ENCODE measurements around the gene TYROBP.
A peak's percentile ranks its signal among the peaks of the same experiment; 100 is the strongest.

Gene TYROBP

GRCh38 chr19:35887197-35887596, 20.9 kb downstream of the TYROBP start:
- TF ChIP-seq, protein P1, sequence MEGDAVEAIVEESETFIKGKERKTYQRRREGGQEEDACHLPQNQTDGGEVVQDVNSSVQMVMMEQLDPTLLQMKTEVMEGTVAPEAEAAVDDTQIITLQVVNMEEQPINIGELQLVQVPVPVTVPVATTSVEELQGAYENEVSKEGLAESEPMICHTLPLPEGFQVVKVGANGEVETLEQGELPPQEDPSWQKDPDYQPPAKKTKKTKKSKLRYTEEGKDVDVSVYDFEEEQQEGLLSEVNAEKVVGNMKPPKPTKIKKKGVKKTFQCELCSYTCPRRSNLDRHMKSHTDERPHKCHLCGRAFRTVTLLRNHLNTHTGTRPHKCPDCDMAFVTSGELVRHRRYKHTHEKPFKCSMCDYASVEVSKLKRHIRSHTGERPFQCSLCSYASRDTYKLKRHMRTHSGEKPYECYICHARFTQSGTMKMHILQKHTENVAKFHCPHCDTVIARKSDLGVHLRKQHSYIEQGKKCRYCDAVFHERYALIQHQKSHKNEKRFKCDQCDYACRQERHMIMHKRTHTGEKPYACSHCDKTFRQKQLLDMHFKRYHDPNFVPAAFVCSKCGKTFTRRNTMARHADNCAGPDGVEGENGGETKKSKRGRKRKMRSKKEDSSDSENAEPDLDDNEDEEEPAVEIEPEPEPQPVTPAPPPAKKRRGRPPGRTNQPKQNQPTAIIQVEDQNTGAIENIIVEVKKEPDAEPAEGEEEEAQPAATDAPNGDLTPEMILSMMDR (IDR thresholded peaks at IDR 0.05; ENCODE audit: insufficient read depth, low read length, poor library complexity, severe bottlenecking), result no peak
- Histone ChIP-seq H3K27me3 (replicated peaks; ENCODE audit: control insufficient read depth, insufficient read depth, low read length) (no peaks in the 10 kb centered on the region), H3K36me3 (ENCODE audit: control insufficient read depth, insufficient read depth, low read length) (peaks cover 15% of the 10 kb centered on the region), H3K4me3 (replicated peaks; ENCODE audit: low read depth, low read length) (no peak overlapping the region)
- no peak for DNase-seq (ENCODE audit: extremely low read depth, insufficient read length)

DNA sequence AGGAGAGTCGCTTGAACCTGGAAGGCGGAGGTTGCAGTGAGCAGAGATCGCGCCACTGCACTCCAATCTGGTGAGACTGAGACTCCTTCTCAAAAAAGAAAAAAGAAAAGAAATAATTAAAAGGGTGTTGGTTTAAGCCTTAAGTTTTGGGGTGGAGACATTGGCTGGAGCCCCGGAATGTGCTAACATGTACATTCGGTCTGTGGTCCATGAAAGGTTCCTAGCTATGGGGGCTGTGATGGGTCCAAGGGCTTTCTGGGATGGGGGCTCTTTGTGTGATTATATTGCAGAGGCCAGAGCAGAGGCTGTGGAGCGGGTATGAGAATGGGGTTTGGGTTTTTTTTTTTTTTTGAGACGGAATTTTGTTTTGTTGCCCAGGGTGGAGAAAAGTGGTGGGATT, 22.2 kb downstream of the TYROBP start:
- Histone ChIP-seq H3K27me3 (replicated peaks; ENCODE audit: control insufficient read depth, insufficient read depth, low read length) (no peaks in the 10 kb centered on the region), H3K36me3 (ENCODE audit: control insufficient read depth, insufficient read depth, low read length) (peaks cover 15% of the 10 kb centered on the region), H3K4me3 (replicated peaks; ENCODE audit: low read depth, low read length) (no peak overlapping the region)
- TF ChIP-seq, protein P1 (IDR thresholded peaks at IDR 0.05; ENCODE audit: insufficient read depth, low read length, poor library complexity, severe bottlenecking), result no peak
- DNase-seq (ENCODE audit: extremely low read depth, insufficient read length), result no peak

DNA sequence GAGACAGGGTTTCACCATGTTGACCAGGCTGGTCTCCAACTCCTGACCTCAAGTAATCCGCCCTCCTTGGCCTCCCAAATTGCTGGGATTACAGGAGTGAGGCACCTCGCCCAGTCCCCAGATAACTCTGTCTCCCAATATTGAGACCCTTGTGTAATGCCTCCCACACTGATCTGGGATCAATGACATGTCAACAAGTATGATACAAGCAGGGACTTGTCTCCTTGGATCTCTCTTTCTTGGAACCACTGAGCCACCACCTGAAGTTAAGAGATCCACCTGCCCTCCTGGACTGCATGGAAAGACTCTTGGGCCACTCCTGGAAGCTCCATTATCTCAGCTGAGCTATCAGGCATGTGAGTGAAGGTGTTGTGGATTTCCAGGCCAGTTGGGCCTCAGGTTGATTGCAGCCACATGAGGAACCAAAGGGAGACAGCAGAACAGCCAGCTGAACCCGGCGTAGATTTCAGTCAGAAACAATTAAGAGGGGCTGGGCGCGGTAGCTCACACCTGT, 22.8 kb downstream of the TYROBP start:
- no peak for DNase-seq (ENCODE audit: extremely low read depth, insufficient read length)
- TF ChIP-seq, protein P1 (IDR thresholded peaks at IDR 0.05; ENCODE audit: insufficient read depth, low read length, poor library complexity, severe bottlenecking), result no peak
- H3K4me3 ChIP-seq (replicated peaks; ENCODE audit: low read depth, low read length), result no peak overlapping the region
- H3K27me3 ChIP-seq (replicated peaks; ENCODE audit: control insufficient read depth, insufficient read depth, low read length), result no peaks in the 10 kb centered on the region
- peaks cover 12% of the 10 kb centered on the region for H3K36me3 ChIP-seq (ENCODE audit: control insufficient read depth, insufficient read depth, low read length)

GRCh38 chr19:35883882-35884281, 24.2 kb downstream of the TYROBP start:
- DNase-seq (ENCODE audit: extremely low read depth, insufficient read length), result no peak
- H3K27me3 ChIP-seq (replicated peaks; ENCODE audit: control insufficient read depth, insufficient read depth, low read length), result no peaks in the 10 kb centered on the region; the same call in 1 of the 2 replicates

GRCh38 chr19:35882114-35882832, 25.8 kb downstream of the TYROBP start:
- no peak for DNase-seq (ENCODE audit: extremely low read depth, insufficient read length)
- TF ChIP-seq, protein P1 (IDR thresholded peaks at IDR 0.05; ENCODE audit: insufficient read depth, low read length, poor library complexity, severe bottlenecking), result peak; percentile 46
- Histone ChIP-seq H3K4me3 (replicated peaks; ENCODE audit: low read depth, low read length) (no peak overlapping the region), H3K27me3 (replicated peaks; ENCODE audit: control insufficient read depth, insufficient read depth, low read length) (no peaks in the 10 kb centered on the region; the same call in 1 of the 2 replicates), H3K36me3 (ENCODE audit: control insufficient read depth, insufficient read depth, low read length) (peaks cover 2% of the 10 kb centered on the region)

More at GRCh38 chr19:35883882-35884281, 24.2 kb downstream of the TYROBP start:
- H3K36me3 ChIP-seq (ENCODE audit: control insufficient read depth, insufficient read depth, low read length), result peaks cover 5% of the 10 kb centered on the region
- no peak overlapping the region for H3K4me3 ChIP-seq (replicated peaks; ENCODE audit: low read depth, low read length)
- TF ChIP-seq, protein P1 (IDR thresholded peaks at IDR 0.05; ENCODE audit: insufficient read depth, low read length, poor library complexity, severe bottlenecking), result no peak

Measured in GM06990 (cell line).